Heart right ventricle (tissue), 16 donors: Measurements from ENCODE around the gene ADAM23. TPM values are rescaled to one million over a fixed set of nuclear protein-coding genes. Genes with fewer than 3 reads are reported as not detected.
"Not testable (repeated sequence)": the region's sequence is repeated elsewhere in the genome, so short reads cannot be mapped to it uniquely, and the experiment has no call there.

Experiments
- ATAC-seq, 8 donors: fragments of 200-7000 bp; cut with Tn5 transposase; one replicate each; pipeline ENCODE4 v1.9.1; 2020; ENCODE audit warnings: mild to moderate bottlenecking in 8 of 8, moderate library complexity in 8 of 8, moderate number of reproducible peaks in 1 of 8
- DNase-seq, 2 donors: peaks; one replicate each; pipeline ENCODE4 v3.0.0-alpha.2; 2020
- H3K27ac ChIP-seq, 10 donors: fragments of 200-600 bp; sonication (generic) in 2 of 10; one replicate each; pipeline versions ENCODE4 v1.5.0 to v1.8.0; 2020 to 2022; ENCODE audit warnings: mild to moderate bottlenecking in 3 of 10
- H3K27me3 ChIP-seq, 7 donors: fragments of 200-600 bp; one replicate each; pipeline ENCODE4 v1.8.0; 2021 to 2022; ENCODE audit warnings: mild to moderate bottlenecking in 2 of 7
- H3K36me3 ChIP-seq, 9 donors: fragments of 200-600 bp; sonication (generic) in 1 of 9; one replicate each; pipeline versions ENCODE4 v1.5.0 to v1.8.0; 2020 to 2022; ENCODE audit warnings: mild to moderate bottlenecking in 2 of 9
- H3K4me1 ChIP-seq, 9 donors: fragments of 200-600 bp; sonication (generic) in 1 of 9; one replicate each; pipeline versions ENCODE4 v1.5.0 to v1.8.0; 2020 to 2022; ENCODE audit warnings: mild to moderate bottlenecking in 4 of 9
- H3K4me3 ChIP-seq, 10 donors: fragments of 200-600 bp; sonication (generic) in 2 of 10; one replicate each; pipeline versions ENCODE4 v1.5.0 to v1.8.0; 2020 to 2022; ENCODE audit warnings: mild to moderate bottlenecking in 7 of 10, moderate library complexity in 2 of 10
- H3K9me3 ChIP-seq, 11 donors: fragments of 200-600 bp in 10 of 11; sonication (generic) in 2 of 11; one replicate each; pipeline versions ENCODE4 v1.5.0 to v1.8.0; 2013 to 2022; ENCODE audit warnings: mild to moderate bottlenecking in 2 of 11, control low read depth in 1 of 11, moderate library complexity in 1 of 11
- WGBS, 2 donors: extraction: QIAGEN DNeasy Blood & Tissue Kit; methylation state at CpG; one replicate each; pipeline ENCODE4 v1.1.7; 2013; ENCODE audit warnings: inconsistent platforms in 1 of 2; 5-methylcytosine and 5-hydroxymethylcytosine counted together
- intact Hi-C, 10 donors: fragments of 100-400 bp; cut with DNase I; formaldehyde crosslinking; loops; one replicate each; pipeline versions ENCODE4 v1.11.1 to v1.14.2; 2022
- long read RNA-seq, 3 donors: library from polyadenylated mRNA; unstranded; transcript quantifications; one replicate each; pipeline ENCODE4 v2.0.0, GENCODE V29; 2020 to 2021
- polyA plus RNA-seq, 2 donors: library from polyadenylated mRNA; stranded (reverse); fragments of 200-250 nt; gene quantifications; one replicate each; pipeline ENCODE4 v1.2.3, GENCODE V29; 2013
- total RNA-seq, 10 donors: library from RNA; stranded (reverse); fragmentation: NEBNext Ultra II Directional in 3 of 10; extraction: Animal tissue kit (Norgen Biotek cat#: 25700) in 3 of 10; gene quantifications; one replicate each; pipeline versions ENCODE4 v1.2.1 to v1.2.4, GENCODE V29; 2021 to 2023
- TF ChIP-seq, protein P1 (sequence below), 9 donors: fragments of 200-600 bp; sonication (generic) in 2 of 9; IDR thresholded peaks; one replicate each; pipeline versions ENCODE4 v1.5.0 to v1.8.0; 2021 to 2022; ENCODE audit warnings: antibody characterized with exemption in 9 of 9, mild to moderate bottlenecking in 5 of 9, moderate library complexity in 1 of 9
- donor health status: Arrhythmogenic right ventricular cardiomyopathy.
- donor health status: ischemic (EF 13 %, LVEDD 7.1; RV severe dilation, severe dysfunction).
- donor health status: healthy with polysubstance abuse.
- donor health status: DM: no; HTN: yes; CAD: no.
- donor health status: DM: no; HTN: no; CAD: no.
- donor health status: ischemic (EF 25% LVEDD 6.9; RV normal size, moderate dysfunction).
- donor health status: ischemic (EF 25% LVEDD 5.7; RV mildly dilated, moderate dysfunction).
- donor health status: healthy.
- donor health status: DM: yes; HTN: yes; CAD: no.
- donor health status: Ischemic cardiomyopathy.
- donor health status: ischemic (EF 35%, LVEDD 5.7; RV mildly dilated, moderate dysfunction).
- donor health status: nonischemic (EF 11% LVEDD 7.7; RV severe dilation, severe dysfunction).
- donor health status: DM: yes; HTN: yes; CAD: no.
- donor health status: PGD.
- donor health status: ischemic (EF 29% LVEDD 5.4; RV normal size, mild dysfunction).
- donor health status: nonischemic (EF 23%, LVEDD 6.1; RV moderate dilation, normal function).

ADAM23 gene, protein sequence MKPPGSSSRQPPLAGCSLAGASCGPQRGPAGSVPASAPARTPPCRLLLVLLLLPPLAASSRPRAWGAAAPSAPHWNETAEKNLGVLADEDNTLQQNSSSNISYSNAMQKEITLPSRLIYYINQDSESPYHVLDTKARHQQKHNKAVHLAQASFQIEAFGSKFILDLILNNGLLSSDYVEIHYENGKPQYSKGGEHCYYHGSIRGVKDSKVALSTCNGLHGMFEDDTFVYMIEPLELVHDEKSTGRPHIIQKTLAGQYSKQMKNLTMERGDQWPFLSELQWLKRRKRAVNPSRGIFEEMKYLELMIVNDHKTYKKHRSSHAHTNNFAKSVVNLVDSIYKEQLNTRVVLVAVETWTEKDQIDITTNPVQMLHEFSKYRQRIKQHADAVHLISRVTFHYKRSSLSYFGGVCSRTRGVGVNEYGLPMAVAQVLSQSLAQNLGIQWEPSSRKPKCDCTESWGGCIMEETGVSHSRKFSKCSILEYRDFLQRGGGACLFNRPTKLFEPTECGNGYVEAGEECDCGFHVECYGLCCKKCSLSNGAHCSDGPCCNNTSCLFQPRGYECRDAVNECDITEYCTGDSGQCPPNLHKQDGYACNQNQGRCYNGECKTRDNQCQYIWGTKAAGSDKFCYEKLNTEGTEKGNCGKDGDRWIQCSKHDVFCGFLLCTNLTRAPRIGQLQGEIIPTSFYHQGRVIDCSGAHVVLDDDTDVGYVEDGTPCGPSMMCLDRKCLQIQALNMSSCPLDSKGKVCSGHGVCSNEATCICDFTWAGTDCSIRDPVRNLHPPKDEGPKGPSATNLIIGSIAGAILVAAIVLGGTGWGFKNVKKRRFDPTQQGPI
- 100 to 1,000 TPM in 1 of 10 donors, 10 to 100 TPM in 9; 51.0 to 101 (median 72.4) TPM for total RNA-seq
- polyA plus RNA-seq = 10 to 100 TPM; 11.9 to 27.4 TPM
- long read RNA-seq, donor 1, full-length matches to known transcripts = 102 of 166 reads
- long read RNA-seq, donor 1, partial matches to known transcripts = 15 of 166 reads
- long read RNA-seq, donor 1, other reads (novel, unspliced or antisense) = 49 of 166 reads
- long read RNA-seq, donor 2, full-length matches to known transcripts = 128 of 218 reads
- long read RNA-seq, donor 2, partial matches to known transcripts = 35 of 218 reads
- long read RNA-seq, donor 2, other reads (novel, unspliced or antisense) = 55 of 218 reads
- long read RNA-seq, donor 3, full-length matches to known transcripts = 24 of 94 reads
- long read RNA-seq, donor 3, partial matches to known transcripts = 24 of 94 reads
- long read RNA-seq, donor 3, other reads (novel, unspliced or antisense) = 46 of 94 reads

GRCh38 chr2:206442833-206443734 lies at the start of gene ADAM23:
Gene ADAM23 (plus strand): TSS chr2:206443532. CDS start chr2:206443867, 335 bp downstream.
- 1% methylated on average over 69 to 81 of the region's 81 CpGs for WGBS, 2 donors
- DNase-seq (peak; percentile 53 to 67), ATAC-seq (peak; percentile 83 to 92 (median 88))
- intact Hi-C loops = loop anchor here in 5 of 10 donors (5.0 to 10.0 kb wide), 4 partner anchors 51 to 281 kb away; no protein-coding TSS in a partner anchor
- Histone ChIP-seq H3K4me1 (peaks cover 3 to 46% (median 20%) of the 10 kb centered on the region in 9 donors), H3K4me3 (peak within 1 kb of the TSS; percentile 33 to 75 (median 66)), H3K27ac (peak within 1 kb of the TSS; percentile 53 to 91 (median 77)), H3K9me3 (no peaks in the 10 kb centered on the region), H3K36me3 (no peaks in the 10 kb centered on the region), H3K27me3 (peaks cover 0 to 81% (median 30%) of the 10 kb centered on the region in 7 donors)
- TF ChIP-seq, protein P1, sequence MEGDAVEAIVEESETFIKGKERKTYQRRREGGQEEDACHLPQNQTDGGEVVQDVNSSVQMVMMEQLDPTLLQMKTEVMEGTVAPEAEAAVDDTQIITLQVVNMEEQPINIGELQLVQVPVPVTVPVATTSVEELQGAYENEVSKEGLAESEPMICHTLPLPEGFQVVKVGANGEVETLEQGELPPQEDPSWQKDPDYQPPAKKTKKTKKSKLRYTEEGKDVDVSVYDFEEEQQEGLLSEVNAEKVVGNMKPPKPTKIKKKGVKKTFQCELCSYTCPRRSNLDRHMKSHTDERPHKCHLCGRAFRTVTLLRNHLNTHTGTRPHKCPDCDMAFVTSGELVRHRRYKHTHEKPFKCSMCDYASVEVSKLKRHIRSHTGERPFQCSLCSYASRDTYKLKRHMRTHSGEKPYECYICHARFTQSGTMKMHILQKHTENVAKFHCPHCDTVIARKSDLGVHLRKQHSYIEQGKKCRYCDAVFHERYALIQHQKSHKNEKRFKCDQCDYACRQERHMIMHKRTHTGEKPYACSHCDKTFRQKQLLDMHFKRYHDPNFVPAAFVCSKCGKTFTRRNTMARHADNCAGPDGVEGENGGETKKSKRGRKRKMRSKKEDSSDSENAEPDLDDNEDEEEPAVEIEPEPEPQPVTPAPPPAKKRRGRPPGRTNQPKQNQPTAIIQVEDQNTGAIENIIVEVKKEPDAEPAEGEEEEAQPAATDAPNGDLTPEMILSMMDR (IDR thresholded peaks at IDR 0.05) = peak in 8 of 9 donors; percentile 16 to 52 (median 24)

GRCh38 chr2:206396211-206396610 lies 47.1 kb upstream of the ADAM23 start:
- TF ChIP-seq, protein P1 (IDR thresholded peaks at IDR 0.05) = no peak
- intact Hi-C loops = loop anchor here in 2 of 10 donors (10.0 kb wide), 1 partner anchor 159 kb away; no protein-coding TSS in a partner anchor
- H3K27ac ChIP-seq = no peak overlapping the region
- WGBS, 2 donors = 50 to 64% methylated on average over 7 of the region's 7 CpGs
- H3K9me3 ChIP-seq = peaks cover 0 to 9% (median 0%) of the 10 kb centered on the region in 11 donors
- no peaks in the 10 kb centered on the region for H3K4me1 ChIP-seq
- no peak for DNase-seq
- no peaks in the 10 kb centered on the region for H3K36me3 ChIP-seq
- no peak for ATAC-seq
- no peaks in the 10 kb centered on the region for H3K27me3 ChIP-seq
- no peak overlapping the region for H3K4me3 ChIP-seq

- H3K4me3 ChIP-seq, H3K27ac ChIP-seq, intact Hi-C loops, ATAC-seq, DNase-seq, H3K27me3 ChIP-seq, H3K9me3 ChIP-seq, H3K4me1 ChIP-seq, H3K36me3 ChIP-seq: not testable (repeated sequence)
- WGBS, 2 donors = 82 to 88% methylated on average over 6 of the region's 6 CpGs
These were observed 40.3 kb upstream of the ADAM23 start for GRCh38 chr2:206402956-206403569.
